Astrocyte (in vitro differentiated cells and primary cell): Measurements from ENCODE around the gene ZNF254.

Experiments
- EZH2 ChIP-seq: IDR thresholded peaks from 2 replicates; pipeline ENCODE4 v1.6.1; 2012; ENCODE audit warnings: mild to moderate bottlenecking, low read length, inconsistent platforms; ENCODE audit not compliant: insufficient read depth
- TF ChIP-seq, protein P1 (sequence below): IDR thresholded peaks from 2 replicates; pipeline ENCODE4 v1.5.1; 2011; ENCODE audit warnings: low read depth, mild to moderate bottlenecking, inconsistent platforms, low read length, moderate library complexity; ENCODE audit not compliant: insufficient read depth

DNA sequence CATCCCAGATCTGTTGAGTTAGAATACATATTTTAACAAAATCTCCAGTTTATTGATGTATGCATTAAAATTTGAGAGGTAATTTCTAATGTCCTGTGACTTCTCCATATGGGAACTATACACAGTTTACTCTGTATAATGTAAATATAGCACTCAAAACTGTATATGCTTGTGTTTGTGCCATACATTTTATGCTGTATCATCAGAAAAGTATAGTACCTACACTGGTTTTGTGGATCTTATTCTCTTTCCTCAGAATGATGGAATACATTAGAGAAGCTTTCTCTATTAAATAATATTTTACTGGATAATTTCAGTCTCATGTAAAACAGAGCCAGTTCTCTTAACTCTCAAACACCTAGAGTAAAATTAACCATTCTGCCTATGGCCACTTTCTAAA lies 53.6 kb downstream of the ZNF254 start:
- TF ChIP-seq, protein P1, sequence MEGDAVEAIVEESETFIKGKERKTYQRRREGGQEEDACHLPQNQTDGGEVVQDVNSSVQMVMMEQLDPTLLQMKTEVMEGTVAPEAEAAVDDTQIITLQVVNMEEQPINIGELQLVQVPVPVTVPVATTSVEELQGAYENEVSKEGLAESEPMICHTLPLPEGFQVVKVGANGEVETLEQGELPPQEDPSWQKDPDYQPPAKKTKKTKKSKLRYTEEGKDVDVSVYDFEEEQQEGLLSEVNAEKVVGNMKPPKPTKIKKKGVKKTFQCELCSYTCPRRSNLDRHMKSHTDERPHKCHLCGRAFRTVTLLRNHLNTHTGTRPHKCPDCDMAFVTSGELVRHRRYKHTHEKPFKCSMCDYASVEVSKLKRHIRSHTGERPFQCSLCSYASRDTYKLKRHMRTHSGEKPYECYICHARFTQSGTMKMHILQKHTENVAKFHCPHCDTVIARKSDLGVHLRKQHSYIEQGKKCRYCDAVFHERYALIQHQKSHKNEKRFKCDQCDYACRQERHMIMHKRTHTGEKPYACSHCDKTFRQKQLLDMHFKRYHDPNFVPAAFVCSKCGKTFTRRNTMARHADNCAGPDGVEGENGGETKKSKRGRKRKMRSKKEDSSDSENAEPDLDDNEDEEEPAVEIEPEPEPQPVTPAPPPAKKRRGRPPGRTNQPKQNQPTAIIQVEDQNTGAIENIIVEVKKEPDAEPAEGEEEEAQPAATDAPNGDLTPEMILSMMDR = no peak
- no peak for TF ChIP-seq EZH2
